ENCODE results near the gene POM121L12.

The POM121L12 gene

DNA sequence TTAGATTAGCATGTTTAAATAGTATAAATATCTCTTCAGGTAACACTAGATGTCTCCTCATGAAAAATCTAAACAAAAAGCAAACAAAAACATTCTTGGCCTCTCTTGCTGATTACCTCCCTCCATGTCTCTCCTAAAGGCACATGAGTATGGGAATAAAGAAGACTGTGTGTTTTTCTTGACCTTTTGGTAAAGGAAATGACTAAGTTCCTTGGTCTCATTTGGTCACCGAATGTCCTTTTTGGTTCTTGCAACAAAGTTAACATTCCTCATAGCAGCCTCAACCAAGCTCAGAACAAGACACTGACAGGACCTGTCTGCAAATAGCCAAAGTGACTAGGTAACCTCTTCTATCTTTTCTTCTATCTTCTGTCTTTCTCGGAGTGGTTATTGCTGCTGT lies 35.5 kb downstream of the POM121L12 start:
- TF ChIP-seq, protein P1, sequence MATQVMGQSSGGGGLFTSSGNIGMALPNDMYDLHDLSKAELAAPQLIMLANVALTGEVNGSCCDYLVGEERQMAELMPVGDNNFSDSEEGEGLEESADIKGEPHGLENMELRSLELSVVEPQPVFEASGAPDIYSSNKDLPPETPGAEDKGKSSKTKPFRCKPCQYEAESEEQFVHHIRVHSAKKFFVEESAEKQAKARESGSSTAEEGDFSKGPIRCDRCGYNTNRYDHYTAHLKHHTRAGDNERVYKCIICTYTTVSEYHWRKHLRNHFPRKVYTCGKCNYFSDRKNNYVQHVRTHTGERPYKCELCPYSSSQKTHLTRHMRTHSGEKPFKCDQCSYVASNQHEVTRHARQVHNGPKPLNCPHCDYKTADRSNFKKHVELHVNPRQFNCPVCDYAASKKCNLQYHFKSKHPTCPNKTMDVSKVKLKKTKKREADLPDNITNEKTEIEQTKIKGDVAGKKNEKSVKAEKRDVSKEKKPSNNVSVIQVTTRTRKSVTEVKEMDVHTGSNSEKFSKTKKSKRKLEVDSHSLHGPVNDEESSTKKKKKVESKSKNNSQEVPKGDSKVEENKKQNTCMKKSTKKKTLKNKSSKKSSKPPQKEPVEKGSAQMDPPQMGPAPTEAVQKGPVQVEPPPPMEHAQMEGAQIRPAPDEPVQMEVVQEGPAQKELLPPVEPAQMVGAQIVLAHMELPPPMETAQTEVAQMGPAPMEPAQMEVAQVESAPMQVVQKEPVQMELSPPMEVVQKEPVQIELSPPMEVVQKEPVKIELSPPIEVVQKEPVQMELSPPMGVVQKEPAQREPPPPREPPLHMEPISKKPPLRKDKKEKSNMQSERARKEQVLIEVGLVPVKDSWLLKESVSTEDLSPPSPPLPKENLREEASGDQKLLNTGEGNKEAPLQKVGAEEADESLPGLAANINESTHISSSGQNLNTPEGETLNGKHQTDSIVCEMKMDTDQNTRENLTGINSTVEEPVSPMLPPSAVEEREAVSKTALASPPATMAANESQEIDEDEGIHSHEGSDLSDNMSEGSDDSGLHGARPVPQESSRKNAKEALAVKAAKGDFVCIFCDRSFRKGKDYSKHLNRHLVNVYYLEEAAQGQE (IDR thresholded peaks at IDR 0.05; ENCODE audit: low read depth), result no peak
- no peak for TF ChIP-seq EP300 (IDR thresholded peaks at IDR 0.05; ENCODE audit: borderline replicate concordance)
- TF ChIP-seq CREB1 (IDR thresholded peaks at IDR 0.05; ENCODE audit: low read depth), result no peak
- TF ChIP-seq RAD21 (IDR thresholded peaks at IDR 0.05; ENCODE audit: low read depth), result no peak
- no peak for TF ChIP-seq TCF12 (IDR thresholded peaks at IDR 0.05; ENCODE audit: low read depth)
- TF ChIP-seq EGR1 (IDR thresholded peaks at IDR 0.05), result no peak
- no peak for TF ChIP-seq TAF1 (IDR thresholded peaks at IDR 0.05; ENCODE audit: low read depth)
- no peak for TF ChIP-seq NFIC (IDR thresholded peaks at IDR 0.05)
- no peak for TF ChIP-seq TEAD4 (IDR thresholded peaks at IDR 0.05)
- TF ChIP-seq ZBTB7A (IDR thresholded peaks at IDR 0.05; ENCODE audit: low read depth), result no peak
